ENCODE data around the gene AVEN.
"Not testable (repeated sequence)": the region's sequence is repeated elsewhere in the genome, so short reads cannot be mapped to it uniquely, and the experiment has no call there.

The AVEN gene

GRCh38 chr15:33844597-33844996 lies 194.4 kb downstream of the AVEN start:
- no peak for ATAC-seq

GRCh38 chr15:33844186-33844585 lies 194.8 kb downstream of the AVEN start:
- ATAC-seq, result no peak

- ATAC-seq, result no peak
These were observed 198.4 kb downstream of the AVEN start for GRCh38 chr15:33840615-33841014.

- no peak for ATAC-seq
These were observed 199.5 kb downstream of the AVEN start for GRCh38 chr15:33839540-33839939.

- ATAC-seq, result no peak
These were observed 201.7 kb downstream of the AVEN start for GRCh38 chr15:33837294-33837693.

GRCh38 chr15:33834892-33835743 lies 203.9 kb downstream of the AVEN start:
- ATAC-seq, result no peak

- ATAC-seq, result no peak
These were observed 207.4 kb downstream of the AVEN start for GRCh38 chr15:33831646-33832045.

- ATAC-seq, result no peak
These were observed 208.7 kb downstream of the AVEN start for GRCh38 chr15:33830351-33830750.

GRCh38 chr15:33826201-33826600 lies 212.8 kb downstream of the AVEN start:
- no peak for ATAC-seq

- ATAC-seq, result no peak
These were observed 213.6 kb downstream of the AVEN start for GRCh38 chr15:33825453-33825852.

GRCh38 chr15:33823119-33823518 lies 215.9 kb downstream of the AVEN start:
- ATAC-seq, result no peak

GRCh38 chr15:33822479-33822878 lies 216.5 kb downstream of the AVEN start:
- no peak for ATAC-seq

GRCh38 chr15:33819499-33819898 lies 219.5 kb downstream of the AVEN start:
- not testable (repeated sequence) for ATAC-seq

Data from activated CD4-positive, CD25-positive, alpha-beta regulatory T cell treated with anti-CD3 and anti-CD28 coated beads, Interleukin-2, amount 50 U/mL, for 24 hours (primary cell).